A673 (cell line): ENCODE data around the gene MICAL2. TPM values are rescaled to one million over a fixed set of nuclear protein-coding genes. Genes with fewer than 3 reads are reported as not detected.

Source experiments
- BruUV-seq: library from RNA; stranded (reverse); fragments of 400-500 nt; replicated peaks from 2 replicates; lab custom pipeline; 2021; lab: Mats Ljungman, UMichigan
- CTCF ChIA-PET: fragments of 300-600 bp; sonication (Branson Sonifier 250); formaldehyde crosslinking; loops from one replicate; lab custom pipeline; 2022; ENCODE audit warnings: antibody characterized with exemption; lab: Charles Lee
- POLR2A ChIA-PET: fragments of 300-600 bp; sonication (Branson Sonifier 250); formaldehyde crosslinking; loops from one replicate; lab custom pipeline; 2022; ENCODE audit warnings: antibody characterized with exemption; ENCODE audit not compliant: low non-redundant PET; lab: Charles Lee
- DNase-seq: peaks from one replicate; pipeline ENCODE4 v3.0.0-alpha.2; 2015; ENCODE audit warnings: low spot score
- H3K27ac ChIP-seq: fragments of 200-600 bp; sonication (generic); 2 replicates; pipeline ENCODE4 v1.5.1; 2016; ENCODE audit warnings: mixed run types, low read depth, mild to moderate bottlenecking, mixed read lengths, antibody characterized with exemption, low read length; ENCODE audit not compliant: poor library complexity, severe bottlenecking
- H3K27me3 ChIP-seq: fragments of 200-600 bp; sonication (generic); replicated peaks from 2 replicates; pipeline ENCODE4 v1.6.1; 2017; ENCODE audit warnings: mixed run types, low read depth, mild to moderate bottlenecking, mixed read lengths, antibody characterized with exemption, low read length; ENCODE audit not compliant: insufficient read depth, poor library complexity
- H3K36me3 ChIP-seq: fragments of 200-600 bp; sonication (generic); 2 replicates; pipeline ENCODE4 v1.6.1; 2016; ENCODE audit warnings: mixed run types, mild to moderate bottlenecking, mixed read lengths, antibody characterized with exemption, low read length; ENCODE audit not compliant: insufficient read depth, poor library complexity, severe bottlenecking
- H3K4me1 ChIP-seq: fragments of 200-600 bp; sonication (generic); 2 replicates; pipeline ENCODE4 v1.6.1; 2017; ENCODE audit warnings: mixed run types, mild to moderate bottlenecking, mixed read lengths, antibody characterized with exemption, low read length; ENCODE audit not compliant: insufficient read depth, poor library complexity, severe bottlenecking
- H3K4me3 ChIP-seq: fragments of 200-600 bp; sonication (generic); 2 replicates; pipeline ENCODE4 v1.5.1; 2016; ENCODE audit warnings: low read depth, mixed run types, mild to moderate bottlenecking, mixed read lengths, low read length; ENCODE audit not compliant: poor library complexity, severe bottlenecking
- H3K9me3 ChIP-seq: fragments of 200-600 bp; sonication (generic); 2 replicates; pipeline ENCODE4 v1.6.1; 2016; ENCODE audit warnings: mixed run types, low read depth, mild to moderate bottlenecking, mixed read lengths, antibody characterized with exemption, low read length; ENCODE audit not compliant: poor library complexity, severe bottlenecking
- EZH2 ChIP-seq: fragments of 200-600 bp; sonication (generic); IDR thresholded peaks from 2 replicates; pipeline ENCODE4 v1.6.1; 2017; ENCODE audit warnings: borderline replicate concordance, low read depth, mild to moderate bottlenecking, mixed read lengths, antibody characterized with exemption, low read length; ENCODE audit not compliant: poor library complexity, severe bottlenecking
- intact Hi-C: fragments of 100-400 bp; cut with micrococcal nuclease; formaldehyde crosslinking; loops from one replicate; pipeline ENCODE4 v1.10.0; 2022; ENCODE audit not compliant: unreplicated experiment
- total RNA-seq: library from RNA; stranded (reverse); gene quantifications from 2 replicates; pipeline ENCODE4 v1.2.3, GENCODE V29; 2021
- TF ChIP-seq, protein P1 (sequence below): fragments of 300-800, 200-600 bp; sonication (generic); conservative IDR thresholded peaks from 2 replicates; pipeline ENCODE4 v1.5.1; 2017; ENCODE audit warnings: low read depth, mild to moderate bottlenecking, antibody characterized with exemption, low read length, moderate library complexity, mixed read lengths

The MICAL2 gene
- total RNA-seq, 1 experiment from 2014 or later = 1.1 TPM

DNA sequence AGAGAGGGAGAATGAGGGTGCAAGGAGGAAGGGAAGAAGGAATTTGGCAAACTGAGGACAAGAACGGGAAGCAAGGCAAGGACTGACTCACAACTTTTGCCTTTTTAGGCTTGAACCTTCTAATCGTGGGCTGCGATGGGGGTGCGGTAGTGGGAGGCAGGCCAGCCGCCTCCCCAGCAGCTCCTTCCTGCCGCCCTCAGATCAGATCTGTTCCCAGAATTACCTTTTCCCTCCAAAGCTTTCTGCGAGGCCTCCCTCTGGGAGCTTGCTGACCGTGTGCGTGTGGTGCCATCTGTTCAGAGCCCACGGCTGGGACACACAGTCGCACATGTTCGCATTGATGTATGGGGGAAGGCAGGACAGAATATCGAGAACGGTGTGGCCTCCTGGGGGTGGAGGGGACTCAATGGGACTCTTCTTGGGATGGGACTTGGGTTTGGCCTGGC is 180.1 kb downstream of the MICAL2 start:
- Histone ChIP-seq H3K36me3 (no peaks in the 10 kb centered on the region), H3K4me1 (no peaks in the 10 kb centered on the region), H3K9me3 (no peaks in the 10 kb centered on the region), H3K27me3 (no peaks in the 10 kb centered on the region), H3K4me3 (no peak overlapping the region), H3K27ac (no peak overlapping the region)
- TF ChIP-seq EZH2 = no peak
- TF ChIP-seq, protein P1, sequence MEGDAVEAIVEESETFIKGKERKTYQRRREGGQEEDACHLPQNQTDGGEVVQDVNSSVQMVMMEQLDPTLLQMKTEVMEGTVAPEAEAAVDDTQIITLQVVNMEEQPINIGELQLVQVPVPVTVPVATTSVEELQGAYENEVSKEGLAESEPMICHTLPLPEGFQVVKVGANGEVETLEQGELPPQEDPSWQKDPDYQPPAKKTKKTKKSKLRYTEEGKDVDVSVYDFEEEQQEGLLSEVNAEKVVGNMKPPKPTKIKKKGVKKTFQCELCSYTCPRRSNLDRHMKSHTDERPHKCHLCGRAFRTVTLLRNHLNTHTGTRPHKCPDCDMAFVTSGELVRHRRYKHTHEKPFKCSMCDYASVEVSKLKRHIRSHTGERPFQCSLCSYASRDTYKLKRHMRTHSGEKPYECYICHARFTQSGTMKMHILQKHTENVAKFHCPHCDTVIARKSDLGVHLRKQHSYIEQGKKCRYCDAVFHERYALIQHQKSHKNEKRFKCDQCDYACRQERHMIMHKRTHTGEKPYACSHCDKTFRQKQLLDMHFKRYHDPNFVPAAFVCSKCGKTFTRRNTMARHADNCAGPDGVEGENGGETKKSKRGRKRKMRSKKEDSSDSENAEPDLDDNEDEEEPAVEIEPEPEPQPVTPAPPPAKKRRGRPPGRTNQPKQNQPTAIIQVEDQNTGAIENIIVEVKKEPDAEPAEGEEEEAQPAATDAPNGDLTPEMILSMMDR = no peak
- no peak for DNase-seq
- intact Hi-C loops = no loop called here
- ChIA-PET POLR2A (no interaction called here), CTCF (no interaction called here)
- no TSS peak for BruUV-seq

DNA sequence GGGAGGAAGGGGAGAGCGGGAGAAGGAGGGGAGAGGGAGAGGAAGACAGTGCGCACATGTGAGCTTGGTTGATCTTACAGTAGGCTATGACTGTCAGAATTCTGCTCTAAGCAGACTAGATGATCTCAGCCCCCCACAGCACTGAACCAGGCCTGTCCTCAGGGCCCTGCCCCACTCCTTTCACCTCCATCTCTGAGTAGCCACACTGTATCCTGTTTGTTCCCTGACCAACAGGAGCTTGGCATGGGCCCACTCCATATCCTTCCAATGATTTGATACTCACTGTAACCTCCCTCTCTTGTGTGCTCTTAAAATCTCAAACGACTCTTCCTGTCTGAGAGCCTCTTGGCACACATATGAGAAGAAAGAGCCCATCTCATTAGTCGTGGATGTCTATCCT is 180.9 kb downstream of the MICAL2 start:
- CTCF ChIA-PET = interaction anchor here (1.6 kb wide), 1 partner anchor 10 kb away, joined by 5 read pairs; no protein-coding TSS in a partner anchor
- POLR2A ChIA-PET = no interaction called here

DNA sequence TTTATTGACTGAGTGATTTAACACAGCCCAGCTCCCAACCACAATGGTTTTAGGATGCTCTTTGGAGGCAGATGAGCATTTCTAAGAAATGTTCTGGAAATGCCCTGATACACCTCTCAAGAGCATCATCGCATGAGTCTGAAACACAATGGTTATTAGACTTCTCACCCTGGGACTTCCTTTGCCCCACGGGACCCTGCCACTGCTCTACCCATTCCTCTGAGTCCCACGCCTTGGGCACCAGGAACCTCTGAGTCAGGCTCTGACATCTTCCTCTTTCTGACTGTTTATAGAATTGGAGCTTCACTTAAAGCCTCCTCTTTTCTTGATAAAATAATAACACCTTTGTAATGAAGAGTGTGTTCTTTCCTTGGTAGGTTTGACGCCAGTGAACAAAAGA is 181.4 kb downstream of the MICAL2 start:
- no peak overlapping the region for H3K4me3 ChIP-seq
- no peaks in the 10 kb centered on the region for H3K36me3 ChIP-seq
- ChIA-PET CTCF (interaction anchor here (1.6 kb wide), 1 partner anchor 10 kb away, joined by 5 read pairs; no protein-coding TSS in a partner anchor), POLR2A (no interaction called here)
- H3K4me1 ChIP-seq = no peaks in the 10 kb centered on the region
- no peaks in the 10 kb centered on the region for H3K27me3 ChIP-seq
- BruUV-seq = no TSS peak
- H3K9me3 ChIP-seq = no peaks in the 10 kb centered on the region
- intact Hi-C loops = no loop called here
- TF ChIP-seq, protein P1 = no peak
- no peak for TF ChIP-seq EZH2
- DNase-seq = no peak
- H3K27ac ChIP-seq = no peak overlapping the region

More for the DNA sequence above, 180.9 kb downstream of the MICAL2 start:
- intact Hi-C loops = no loop called here
- BruUV-seq = no TSS peak
- TF ChIP-seq EZH2 = no peak
- TF ChIP-seq, protein P1 = no peak
- no peak overlapping the region for H3K27ac ChIP-seq
- no peaks in the 10 kb centered on the region for H3K9me3 ChIP-seq
- no peaks in the 10 kb centered on the region for H3K4me1 ChIP-seq
- H3K27me3 ChIP-seq = no peaks in the 10 kb centered on the region
- H3K36me3 ChIP-seq = no peaks in the 10 kb centered on the region
- DNase-seq = no peak
- H3K4me3 ChIP-seq = no peak overlapping the region
